ENCODE results near the gene LCN1.

GRCh38 chr9:135525241-135526088 is 4.2 kb downstream of the LCN1 start:
- TF ChIP-seq CTCF (IDR thresholded peaks at IDR 0.05 in 8 of 11, conservative IDR thresholded peaks at IDR 0.05 in 3 of 11) (no peak), POLR2AphosphoS5 (IDR thresholded peaks at IDR 0.05) (no peak), POLR2A (IDR thresholded peaks at IDR 0.05) (no peak)
